Measurements from ENCODE around the gene NCOA5. TPM values are rescaled to one million over a fixed set of nuclear protein-coding genes. Genes with fewer than 3 reads are reported as not detected.
A peak's percentile ranks its signal among the peaks of the same experiment; 100 is the strongest.

NCOA5 gene
- polyA plus RNA-seq, 1 experiment, result 19.0 TPM

- H3K36me3 ChIP-seq (ENCODE audit: control insufficient read depth, insufficient read depth, low read length), result peaks cover 3% of the 10 kb centered on the region; the same call in 1 of the 2 replicates
- H3K4me3 ChIP-seq (ENCODE audit: low read depth, low read length), result no peak overlapping the region
- H3K27me3 ChIP-seq (ENCODE audit: control insufficient read depth, insufficient read depth, low read length), result peaks cover 1% of the 10 kb centered on the region; the same call in 1 of the 2 replicates
- no peak for TF ChIP-seq CTCF (IDR thresholded peaks at IDR 0.05; ENCODE audit: insufficient read depth, low read depth, low read length)
- no peak for DNase-seq (ENCODE audit: low read depth)
- POLR2A ChIA-PET, result no interaction called here
- CTCF ChIA-PET, result interaction anchor here (0.9 to 1.4 kb wide), 2 partner anchors 10 to 15 kb away, joined by 3 to 4 read pairs; no protein-coding TSS in a partner anchor
Observed at GRCh38 chr20:46120136-46120535, 30.4 kb upstream of the NCOA5 start.

GRCh38 chr20:46119547-46119946 is 29.8 kb upstream of the NCOA5 start:
- ChIA-PET CTCF (interaction anchor here (0.9 to 1.4 kb wide), 3 partner anchors 8 to 14 kb away, joined by 3 to 4 read pairs (median 3); no protein-coding TSS in a partner anchor), POLR2A (no interaction called here)
- peaks cover 1% of the 10 kb centered on the region for H3K27me3 ChIP-seq (ENCODE audit: control insufficient read depth, insufficient read depth, low read length)
- H3K4me3 ChIP-seq (ENCODE audit: low read depth, low read length), result no peak overlapping the region
- H3K36me3 ChIP-seq (ENCODE audit: control insufficient read depth, insufficient read depth, low read length), result peaks cover 3% of the 10 kb centered on the region; the same call in 1 of the 2 replicates
- DNase-seq (ENCODE audit: low read depth), result no peak
- no peak for TF ChIP-seq CTCF (IDR thresholded peaks at IDR 0.05; ENCODE audit: insufficient read depth, low read depth, low read length)

GRCh38 chr20:46119028-46119546 is 29.3 kb upstream of the NCOA5 start:
- no peak for TF ChIP-seq CTCF (IDR thresholded peaks at IDR 0.05; ENCODE audit: insufficient read depth, low read depth, low read length)
- Histone ChIP-seq H3K36me3 (ENCODE audit: control insufficient read depth, insufficient read depth, low read length) (peaks cover 3% of the 10 kb centered on the region; the same call in 1 of the 2 replicates), H3K4me3 (ENCODE audit: low read depth, low read length) (no peak overlapping the region), H3K27me3 (ENCODE audit: control insufficient read depth, insufficient read depth, low read length) (peaks cover 1% of the 10 kb centered on the region)
- POLR2A ChIA-PET, result no interaction called here
- no peak for DNase-seq (ENCODE audit: low read depth)
- CTCF ChIA-PET, result interaction anchor here (0.6 to 1.4 kb wide), 5 partner anchors 9 to 149 kb away, joined by 3 to 4 read pairs (median 3); no protein-coding TSS in a partner anchor

GRCh38 chr20:46118481-46119020 is 28.8 kb upstream of the NCOA5 start:
- peak overlapping the region; percentile 55 for H3K4me3 ChIP-seq (ENCODE audit: low read depth, low read length)
- ChIA-PET POLR2A (no interaction called here), CTCF (interaction anchor here (0.6 to 1.0 kb wide), 3 partner anchors 9 to 149 kb away, joined by 3 read pairs; no protein-coding TSS in a partner anchor)

More at GRCh38 chr20:46118481-46119020, 28.8 kb upstream of the NCOA5 start:
- peaks cover 2% of the 10 kb centered on the region for H3K27me3 ChIP-seq (ENCODE audit: control insufficient read depth, insufficient read depth, low read length)
- no peak for TF ChIP-seq CTCF (IDR thresholded peaks at IDR 0.05; ENCODE audit: insufficient read depth, low read depth, low read length)
- H3K36me3 ChIP-seq (ENCODE audit: control insufficient read depth, insufficient read depth, low read length), result peaks cover 3% of the 10 kb centered on the region; the same call in 1 of the 2 replicates
- no peak for DNase-seq (ENCODE audit: low read depth)

All from BJ (cell line).